Stimulated activated naive CD4-positive, alpha-beta T cell treated with Interleukin-2 at 50 U/mL for 16 hours (primary cell): ENCODE results near the gene RENBP.

ENCODE experiments used
- DNase-seq: peaks from one replicate; lab custom pipeline; 2025; lab: John Stamatoyannopoulos, UW

The RENBP gene

DNA sequence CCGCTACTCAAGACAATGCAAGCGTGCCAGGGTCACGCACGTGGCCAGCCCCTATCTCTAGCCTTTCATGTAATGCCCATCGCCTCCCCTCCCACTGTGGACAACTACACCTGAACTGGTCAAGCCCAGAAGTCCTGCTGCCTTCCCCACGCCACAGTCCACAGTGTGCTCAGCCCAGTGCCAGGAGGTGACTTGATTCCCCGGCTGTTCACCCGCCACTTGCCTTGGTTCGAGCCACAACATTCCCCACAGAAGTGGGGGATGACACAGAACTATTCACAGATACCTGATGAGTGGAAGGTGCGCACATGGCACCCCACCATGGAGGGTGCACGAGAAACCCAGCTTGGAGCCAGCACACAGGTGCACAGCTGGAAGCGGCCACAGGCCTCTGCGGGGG is 25.2 kb downstream of the RENBP start:
- DNase-seq: no peak

DNA sequence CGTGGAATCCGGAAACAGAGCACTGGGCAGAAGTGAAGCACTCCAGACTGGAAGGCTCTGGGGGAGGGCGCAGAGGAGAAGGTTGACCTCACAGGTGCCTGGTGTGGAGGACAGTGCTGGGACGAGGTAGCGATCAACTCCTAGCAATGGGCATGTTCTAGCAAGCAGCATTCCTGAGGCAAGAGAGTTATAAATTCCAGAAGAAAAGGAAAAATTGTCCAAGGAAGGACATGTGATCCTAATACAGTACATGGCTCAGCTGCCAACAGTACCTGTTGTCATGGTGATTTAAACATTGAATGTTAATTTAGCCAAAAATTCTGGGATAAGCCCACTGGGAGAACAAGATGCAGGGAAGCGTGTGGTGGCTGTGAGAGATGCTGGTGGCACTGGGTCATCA is 26.6 kb downstream of the RENBP start:
- DNase-seq: no peak

DNA sequence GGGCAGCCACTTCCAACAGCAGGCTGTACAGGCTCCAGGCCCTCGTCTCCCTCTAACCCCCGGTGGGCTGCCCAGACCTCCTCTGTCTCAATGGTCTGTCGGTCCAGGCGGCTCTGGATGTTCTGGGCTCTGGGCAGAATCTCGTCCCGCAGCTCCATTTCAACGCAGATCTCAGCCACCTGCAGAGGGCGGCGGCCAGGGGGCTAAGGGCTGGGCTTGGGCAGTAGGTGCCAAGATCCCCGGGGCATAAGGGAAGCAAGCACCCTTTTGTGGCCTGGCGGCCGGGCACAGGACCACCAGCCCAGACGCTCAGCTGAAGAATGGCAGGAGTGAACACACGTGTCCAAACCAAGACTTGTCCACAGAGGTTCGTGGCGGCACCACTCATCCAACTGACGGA is 30.7 kb downstream of the RENBP start:
- DNase-seq: no peak

DNA sequence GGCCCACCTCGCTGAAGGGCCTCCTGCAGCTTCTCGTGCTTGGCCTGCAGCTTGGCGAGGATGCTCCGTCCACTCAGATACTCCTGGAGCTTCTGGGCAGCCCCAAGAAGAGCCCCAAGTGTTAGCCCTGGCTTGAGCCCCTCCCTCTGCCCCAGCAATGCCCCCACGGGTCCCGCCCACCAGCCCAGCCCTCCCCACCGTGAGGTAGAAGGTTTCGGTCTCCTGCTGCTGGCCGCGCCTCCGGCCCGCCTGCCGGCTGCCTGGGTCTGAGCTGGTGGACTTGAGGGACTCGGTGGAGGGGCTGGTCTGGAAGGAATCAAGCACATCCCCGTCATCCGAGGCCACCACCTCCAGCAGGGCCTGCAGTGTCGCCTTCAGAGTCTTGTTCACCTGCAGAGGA is 31.2 kb downstream of the RENBP start:
- no peak for DNase-seq

DNA sequence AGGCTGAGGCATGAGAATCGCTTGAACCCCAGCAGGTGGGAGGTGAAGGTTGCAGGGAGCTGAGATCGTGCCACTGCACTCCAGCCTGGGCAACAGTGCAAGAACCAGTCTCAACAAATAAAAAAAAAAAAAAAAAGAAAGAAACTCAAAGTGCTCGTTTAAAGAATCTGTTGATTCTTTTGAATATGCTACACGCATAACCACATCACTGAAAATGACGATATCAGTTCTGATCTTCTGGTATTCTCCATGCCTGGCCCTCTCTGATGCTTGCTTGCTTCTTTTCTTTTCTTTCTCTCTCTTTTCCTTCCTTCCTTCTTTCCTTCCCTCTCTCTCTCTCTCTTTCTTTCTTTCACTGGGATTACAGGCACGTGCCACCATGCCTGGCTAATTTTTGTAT is 32.6 kb downstream of the RENBP start:
- DNase-seq: no peak

DNA sequence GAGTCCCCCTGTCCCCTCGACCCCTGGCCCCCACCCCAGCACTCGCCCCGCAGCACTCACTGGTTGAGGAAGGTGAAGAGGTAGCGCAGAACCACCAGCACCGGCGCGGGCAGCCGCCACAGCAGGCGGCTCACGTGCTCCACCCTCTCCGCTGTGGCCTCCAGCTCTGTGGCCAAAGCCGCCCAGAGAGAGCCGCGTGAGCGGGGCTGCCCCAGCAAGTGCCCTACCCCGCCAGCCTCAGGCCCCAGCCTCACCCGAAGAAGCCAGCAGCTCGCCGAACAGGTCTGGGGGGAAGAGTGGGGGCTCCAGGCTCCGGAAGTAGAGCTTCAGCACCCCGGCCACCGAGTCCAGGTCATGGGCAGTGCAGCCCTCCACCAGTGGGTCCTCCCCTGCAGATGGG is 34.0 kb downstream of the RENBP start:
- DNase-seq: no peak

DNA sequence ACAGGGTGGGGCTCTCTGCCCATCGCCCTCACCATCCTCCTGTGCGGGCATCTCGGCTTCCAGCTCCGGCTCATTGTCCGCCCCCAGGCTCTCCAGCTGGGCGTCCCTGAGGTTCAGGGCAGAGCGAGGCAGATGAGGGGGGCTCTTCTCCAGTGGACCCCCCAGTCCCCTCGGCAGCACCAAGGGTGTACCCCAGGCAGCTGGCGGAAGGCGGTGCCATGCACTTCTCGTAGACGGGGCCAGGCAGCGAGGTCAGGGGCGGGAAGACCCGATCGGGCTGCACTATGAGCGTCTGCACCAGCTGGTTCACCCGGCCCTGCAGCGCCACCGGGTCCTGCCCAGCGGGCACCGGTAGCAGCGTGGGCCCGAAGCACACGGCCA is 34.5 kb downstream of the RENBP start:
- no peak for DNase-seq

DNA sequence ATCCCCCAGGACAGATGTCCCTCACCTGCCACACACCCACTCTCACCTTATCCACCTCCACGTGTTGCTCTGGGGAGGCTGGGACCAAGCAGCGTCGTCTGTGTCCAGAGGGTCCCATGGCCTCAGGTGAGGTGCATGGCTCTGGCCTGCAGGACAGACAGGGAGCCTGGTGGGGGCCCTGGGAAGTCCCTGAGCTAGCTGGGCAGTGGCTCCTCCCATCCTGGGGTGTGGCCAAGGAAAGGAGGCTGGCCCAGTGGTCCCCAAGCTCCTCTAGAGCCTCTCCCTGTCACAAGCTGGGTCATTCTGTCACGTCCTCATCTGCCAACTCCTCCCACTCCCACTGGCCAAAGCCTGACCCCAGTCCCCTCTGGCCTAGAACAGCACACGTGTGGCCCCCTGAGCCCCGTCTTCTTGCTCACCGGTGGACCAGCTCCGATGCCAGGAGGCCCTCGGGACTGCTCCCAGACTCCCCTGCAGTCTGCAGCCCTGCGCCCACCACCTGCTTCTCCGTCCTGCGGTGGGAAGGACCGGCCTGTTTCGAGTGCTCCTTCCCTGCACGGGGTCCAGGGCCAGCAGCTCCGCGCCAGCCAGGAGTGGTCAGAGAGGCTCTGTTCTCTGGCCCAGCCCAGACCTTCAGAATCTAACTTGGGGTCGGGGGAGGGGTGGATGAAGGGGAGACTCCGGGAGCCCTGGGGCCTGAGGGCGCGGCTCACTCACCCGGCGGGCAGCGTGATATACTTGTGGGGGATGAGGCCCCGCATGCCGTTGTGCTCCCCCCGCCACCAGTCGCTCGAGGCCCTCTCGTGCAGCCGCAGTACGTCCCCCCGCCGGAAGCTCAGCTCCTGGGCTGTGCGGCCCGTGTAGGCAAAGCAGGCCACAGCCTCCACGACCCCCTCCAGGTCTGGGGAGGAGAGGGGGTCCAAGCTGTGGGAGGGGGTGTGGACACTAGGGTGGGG is 35.1 kb downstream of the RENBP start:
- no peak for DNase-seq

DNA sequence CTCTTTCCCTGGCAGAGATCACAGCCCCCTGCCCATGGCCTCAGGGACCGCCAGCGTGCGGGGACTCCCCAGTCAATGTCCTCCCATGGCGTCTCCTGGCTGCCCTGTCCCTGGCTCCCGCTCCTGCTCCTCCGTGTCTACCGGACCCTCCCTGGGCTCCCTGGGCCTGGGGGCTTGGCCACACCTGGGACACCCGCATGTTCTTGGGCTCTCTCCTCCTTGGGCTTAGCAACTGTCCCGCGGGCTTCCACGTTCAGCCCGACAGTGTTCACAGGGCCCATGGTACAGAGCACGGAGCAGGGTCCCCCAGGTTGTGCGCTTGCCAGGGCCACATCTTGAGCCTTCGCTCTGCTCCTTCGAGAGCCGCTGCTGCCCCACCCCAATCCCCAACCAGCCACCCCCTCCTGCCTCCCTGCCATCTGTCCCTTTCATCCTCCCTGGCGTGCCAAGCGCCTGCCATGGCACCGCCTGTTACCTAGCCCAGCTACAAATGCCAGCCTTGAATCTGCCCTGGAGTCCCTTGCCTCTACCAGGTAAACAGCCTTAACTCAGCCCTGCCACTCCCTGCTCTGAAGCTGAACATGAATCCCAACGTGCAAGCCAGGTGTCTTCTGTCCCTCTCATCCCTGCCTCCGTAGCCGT is 36.1 kb downstream of the RENBP start:
- DNase-seq: no peak

DNA sequence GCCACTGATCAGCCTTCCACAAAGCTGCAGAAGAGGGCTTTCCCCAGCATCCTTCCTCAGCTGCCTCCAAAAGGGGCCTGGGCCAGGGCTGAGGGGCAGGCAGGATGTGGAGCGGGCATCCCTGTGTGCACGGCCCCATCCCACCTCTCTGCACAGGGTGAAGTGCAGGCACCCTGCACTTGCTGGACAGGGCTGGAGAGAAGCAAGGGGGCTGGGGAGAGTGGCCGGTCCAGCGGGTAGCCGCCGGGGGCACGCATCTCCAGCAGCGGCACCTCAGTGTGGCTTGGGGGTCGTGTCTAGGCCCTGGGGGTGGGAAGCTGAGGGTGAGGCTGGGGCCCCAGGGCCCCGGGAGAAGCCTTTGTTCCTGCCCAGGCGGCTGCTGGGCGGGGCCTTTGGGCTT is 37.0 kb downstream of the RENBP start:
- no peak for DNase-seq

DNA sequence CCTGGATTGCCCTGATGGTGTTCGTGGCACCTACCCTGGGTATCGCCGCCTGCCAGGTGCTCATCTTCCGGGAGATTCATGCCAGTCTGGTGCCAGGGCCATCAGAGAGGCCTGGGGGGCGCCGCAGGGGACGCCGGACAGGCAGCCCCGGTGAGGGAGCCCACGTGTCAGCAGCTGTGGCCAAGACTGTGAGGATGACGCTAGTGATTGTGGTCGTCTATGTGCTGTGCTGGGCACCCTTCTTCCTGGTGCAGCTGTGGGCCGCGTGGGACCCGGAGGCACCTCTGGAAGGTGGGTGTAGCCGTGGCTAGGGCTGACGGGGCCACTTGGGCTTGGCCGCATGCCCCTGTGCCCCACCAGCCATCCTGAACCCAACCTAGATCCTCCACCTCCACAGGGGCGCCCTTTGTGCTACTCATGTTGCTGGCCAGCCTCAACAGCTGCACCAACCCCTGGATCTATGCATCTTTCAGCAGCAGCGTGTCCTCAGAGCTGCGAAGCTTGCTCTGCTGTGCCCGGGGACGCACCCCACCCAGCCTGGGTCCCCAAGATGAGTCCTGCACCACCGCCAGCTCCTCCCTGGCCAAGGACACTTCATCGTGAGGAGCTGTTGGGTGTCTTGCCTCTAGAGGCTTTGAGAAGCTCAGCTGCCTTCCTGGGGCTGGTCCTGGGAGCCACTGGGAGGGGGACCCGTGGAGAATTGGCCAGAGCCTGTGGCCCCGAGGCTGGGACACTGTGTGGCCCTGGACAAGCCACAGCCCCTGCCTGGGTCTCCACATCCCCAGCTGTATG is 38.1 kb downstream of the RENBP start:
- DNase-seq: no peak

DNA sequence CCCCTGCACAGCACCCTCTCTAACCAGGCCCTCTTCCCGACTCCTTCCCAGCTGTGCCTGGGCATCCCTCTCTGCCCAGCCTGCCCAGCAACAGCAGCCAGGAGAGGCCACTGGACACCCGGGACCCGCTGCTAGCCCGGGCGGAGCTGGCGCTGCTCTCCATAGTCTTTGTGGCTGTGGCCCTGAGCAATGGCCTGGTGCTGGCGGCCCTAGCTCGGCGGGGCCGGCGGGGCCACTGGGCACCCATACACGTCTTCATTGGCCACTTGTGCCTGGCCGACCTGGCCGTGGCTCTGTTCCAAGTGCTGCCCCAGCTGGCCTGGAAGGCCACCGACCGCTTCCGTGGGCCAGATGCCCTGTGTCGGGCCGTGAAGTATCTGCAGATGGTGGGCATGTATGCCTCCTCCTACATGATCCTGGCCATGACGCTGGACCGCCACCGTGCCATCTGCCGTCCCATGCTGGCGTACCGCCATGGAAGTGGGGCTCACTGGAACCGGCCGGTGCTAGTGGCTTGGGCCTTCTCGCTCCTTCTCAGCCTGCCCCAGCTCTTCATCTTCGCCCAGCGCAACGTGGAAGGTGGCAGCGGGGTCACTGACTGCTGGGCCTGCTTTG is 38.9 kb downstream of the RENBP start:
- DNase-seq: no peak

DNA sequence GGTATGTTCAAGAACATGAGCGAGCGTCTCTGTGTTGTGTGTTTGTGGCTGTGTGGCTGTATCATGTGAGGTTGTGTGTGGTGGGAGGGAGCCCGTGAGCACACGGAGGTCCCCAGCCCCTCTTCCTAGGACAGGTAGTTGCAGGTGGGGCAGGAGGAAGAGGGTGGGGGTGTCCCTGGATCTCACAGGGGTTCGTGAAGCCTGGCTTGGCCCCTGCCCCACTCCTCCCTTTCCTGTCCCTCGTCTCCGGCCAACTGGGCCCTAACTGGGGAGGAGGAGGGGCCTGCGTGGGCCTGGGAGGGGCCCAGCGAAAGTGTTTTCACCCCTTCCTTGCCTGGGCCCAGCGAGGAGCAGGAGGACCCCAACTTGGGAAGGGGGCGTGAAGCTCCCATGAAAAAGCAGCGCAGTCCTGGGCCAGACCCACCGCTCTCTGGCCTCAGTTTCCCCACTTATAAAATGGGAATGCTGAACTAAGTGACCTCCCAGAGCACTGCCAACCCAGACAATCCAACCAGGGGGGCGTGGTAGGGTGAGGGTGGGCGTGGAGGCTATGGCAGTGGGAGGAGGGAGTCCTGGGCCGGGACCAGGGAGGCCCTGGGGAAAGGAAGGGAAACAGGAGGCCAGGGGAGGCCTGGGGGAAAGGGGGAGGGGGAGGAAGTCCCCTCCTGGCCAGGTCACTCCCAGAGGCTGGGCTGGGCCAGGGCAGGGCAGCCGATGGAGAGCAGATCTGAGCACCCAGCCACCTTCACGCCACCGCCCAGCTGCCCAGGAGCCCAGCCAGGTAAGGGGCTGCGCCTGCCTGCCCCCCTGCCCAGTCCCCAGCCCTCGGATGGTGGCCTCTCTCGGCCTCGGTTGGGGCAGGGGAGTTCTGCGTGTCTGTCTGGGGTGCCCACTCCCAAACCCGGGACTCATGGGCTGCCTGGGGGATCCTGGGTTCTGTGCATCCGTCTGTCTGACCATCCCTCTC is 40.2 kb downstream of the RENBP start, which contains the start of gene AVPR2:
TSS of gene AVPR2 (plus strand) at position 683 of the 967 bp plus-strand sequence. CDS start 473 bp downstream, outside the sequence.
- DNase-seq: no peak

DNA sequence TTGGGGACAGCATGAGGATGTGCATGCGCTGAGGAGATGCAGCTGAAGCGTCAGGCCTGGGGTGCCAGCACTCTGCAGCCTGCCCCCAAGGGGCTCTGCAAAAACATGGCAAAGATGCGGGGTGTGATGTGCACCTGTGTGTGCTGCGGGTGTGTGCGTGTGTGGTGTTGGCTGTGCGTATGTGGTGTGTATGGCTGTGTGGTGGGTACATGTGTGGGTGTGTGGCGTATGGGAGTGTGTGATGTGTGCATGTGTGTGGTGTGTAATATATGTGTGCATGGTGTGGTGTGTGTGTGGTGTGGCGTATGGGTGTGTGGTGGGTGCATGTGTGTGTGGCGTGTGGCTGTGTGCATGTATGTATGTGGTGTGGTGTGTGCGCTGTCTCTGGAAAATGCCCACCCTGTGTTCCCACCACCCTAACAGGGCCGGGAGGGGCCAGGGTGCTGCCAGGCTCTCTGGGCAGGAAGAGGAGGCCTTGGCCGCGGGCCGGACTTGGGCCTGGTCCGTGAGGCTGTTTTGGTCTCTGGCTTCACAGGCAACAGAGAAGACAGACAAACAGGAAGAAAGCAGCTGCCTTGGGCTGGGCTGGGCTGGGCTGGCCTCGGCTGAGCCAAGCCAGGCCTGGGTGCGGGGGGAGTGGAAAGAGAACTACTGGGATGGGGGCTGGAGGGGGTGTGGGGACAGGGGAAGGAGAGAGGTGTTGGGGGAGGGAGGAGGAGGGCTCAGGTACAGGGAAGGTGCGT is 41.0 kb downstream of the RENBP start:
- no peak for DNase-seq

DNA sequence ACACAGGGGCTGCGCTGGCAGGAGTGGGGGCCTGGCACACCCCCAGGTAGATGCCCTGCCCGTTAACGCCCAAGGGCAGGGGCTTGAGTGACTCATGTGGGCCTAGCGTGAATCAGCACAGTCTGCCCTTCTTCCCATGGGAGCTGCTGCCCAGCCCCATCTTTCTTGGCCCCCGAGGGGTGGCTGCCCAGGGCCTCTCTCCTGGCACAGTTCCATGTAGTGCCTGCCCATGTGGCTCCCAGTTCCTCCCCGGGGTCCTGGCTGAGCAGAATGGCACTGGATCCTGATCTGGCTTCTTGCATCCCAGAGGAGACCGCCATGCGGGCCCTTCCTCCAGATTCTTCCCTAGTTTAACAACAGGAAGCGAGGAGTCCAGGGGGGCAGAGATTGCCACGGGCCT is 42.1 kb downstream of the RENBP start:
- DNase-seq: no peak

DNA sequence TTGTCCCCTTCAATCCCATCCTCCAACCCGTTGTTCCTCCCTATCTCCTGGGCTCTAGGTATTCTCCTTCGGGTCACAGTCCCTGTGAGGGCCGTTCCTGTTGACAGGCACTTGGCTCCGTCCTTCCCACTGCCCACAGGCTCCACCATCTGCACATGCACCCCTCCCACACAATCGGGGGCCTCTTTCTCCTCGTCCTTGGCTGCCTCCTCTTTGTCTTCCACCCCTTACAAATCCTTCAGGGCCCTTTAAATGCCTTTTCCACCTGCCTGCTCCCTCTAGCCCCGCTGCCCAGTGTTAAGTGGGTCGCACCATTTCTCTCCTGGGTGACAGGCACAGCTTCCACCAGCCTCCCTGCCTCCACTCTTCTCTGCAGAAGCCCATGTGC is 42.7 kb downstream of the RENBP start:
- no peak for DNase-seq

DNA sequence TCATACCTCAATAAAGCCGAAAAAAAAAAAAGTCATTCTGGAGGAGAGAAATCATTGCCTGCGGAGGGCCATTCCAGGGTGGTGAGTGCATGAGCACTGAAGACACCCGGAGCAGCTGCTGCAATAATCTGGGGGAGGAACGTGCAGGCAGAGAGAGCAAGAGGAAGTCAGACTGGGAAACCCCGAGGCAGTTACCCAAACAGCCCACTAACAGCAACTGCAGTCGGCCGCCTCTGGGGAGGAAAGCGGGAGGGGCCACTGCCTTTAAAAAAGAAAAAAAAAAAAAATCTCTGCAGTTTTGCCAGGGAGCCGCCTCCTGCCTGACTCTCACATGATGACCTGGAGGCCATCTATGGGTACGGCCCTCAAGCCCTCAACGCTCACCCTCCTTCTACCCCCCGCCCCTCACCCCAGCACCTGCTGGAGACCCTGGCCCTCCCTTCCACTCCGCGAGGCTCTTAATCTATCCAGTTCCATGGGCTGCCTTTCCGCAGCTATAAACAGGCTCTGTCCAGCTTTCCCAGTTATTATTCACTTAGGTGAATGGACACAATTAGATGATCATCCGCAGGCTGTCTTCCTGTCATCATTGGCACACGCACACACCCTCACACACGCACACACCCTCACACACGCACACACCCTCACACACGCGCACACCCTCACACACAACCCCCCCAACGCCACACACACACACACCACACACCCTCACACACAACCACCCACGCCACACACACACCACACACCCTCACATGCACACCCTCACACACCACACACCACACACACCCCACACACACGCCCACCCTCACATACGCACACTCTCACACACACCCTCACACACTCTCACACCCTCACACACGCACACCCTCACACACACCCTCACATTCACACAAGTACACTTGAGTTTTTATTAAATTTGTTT is 43.4 kb downstream of the RENBP start:
- peak; percentile 60 for DNase-seq

DNA sequence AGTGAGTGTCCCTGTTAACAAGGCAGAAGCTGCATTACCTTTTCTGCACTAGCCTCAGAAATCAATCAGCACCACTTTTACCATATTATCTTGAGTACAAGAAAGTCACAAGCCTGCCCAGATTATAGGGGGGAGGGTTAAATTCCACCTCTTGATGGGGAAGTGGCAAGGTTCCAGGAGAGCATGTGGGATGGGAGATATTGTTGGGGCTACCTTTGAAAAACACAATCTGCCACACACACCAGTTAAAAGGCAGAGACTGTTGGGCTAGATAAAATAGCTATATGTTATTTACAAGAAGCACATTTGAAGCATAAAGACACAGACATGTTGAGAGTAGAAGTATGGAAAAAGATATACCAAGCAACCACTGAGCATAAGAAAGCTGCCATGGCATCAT is 46.5 kb downstream of the RENBP start:
- DNase-seq: no peak

DNA sequence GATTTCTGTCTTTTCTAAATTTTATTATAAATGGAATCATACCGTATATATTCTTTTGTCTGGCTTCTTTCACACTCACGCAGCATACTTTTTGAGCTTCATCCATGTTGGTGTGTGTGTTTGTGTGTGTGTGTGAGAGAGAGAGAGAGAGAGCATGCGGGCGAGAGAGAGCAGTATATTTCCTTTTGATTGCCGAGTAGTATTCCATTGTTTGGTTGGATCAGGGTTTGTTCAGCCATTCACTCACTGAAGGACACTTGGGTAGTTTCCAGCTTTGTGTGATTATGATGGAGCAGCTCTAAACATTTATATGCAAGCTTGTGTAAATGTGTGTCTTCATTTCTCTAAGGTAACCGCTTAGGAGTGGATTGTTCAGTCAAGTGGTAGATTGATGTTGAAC is 55.3 kb downstream of the RENBP start:
- no peak for DNase-seq
